Fibroblast of lung (primary cell): ENCODE results near the gene SPEF1. TPM values are rescaled to one million over a fixed set of nuclear protein-coding genes. Genes with fewer than 3 reads are reported as not detected.

Experiments used
- DNase-seq, 2 donors: peaks; one replicate each; pipeline versions ENCODE4 v3.0.0 to v3.0.0-alpha.2; 2010; ENCODE audit warnings: low read depth in 2 of 2
- H2AFZ ChIP-seq: 2 replicates; pipeline ENCODE4 v1.5.1; 2012; ENCODE audit warnings: low read length, control low read depth, inconsistent platforms
- H3K27ac ChIP-seq: 2 replicates; pipeline ENCODE4 v1.5.1; 2011; ENCODE audit warnings: low read length, control low read depth; ENCODE audit not compliant: insufficient read depth
- H3K27me3 ChIP-seq: 2 replicates; pipeline ENCODE4 v1.5.1; 2011; ENCODE audit warnings: mild to moderate bottlenecking, low read length; ENCODE audit not compliant: control insufficient read depth, insufficient read depth
- H3K36me3 ChIP-seq: 2 replicates; pipeline ENCODE4 v1.5.1; 2011; ENCODE audit warnings: low read length; ENCODE audit not compliant: control insufficient read depth, insufficient read depth
- H3K4me1 ChIP-seq: 2 replicates; pipeline ENCODE4 v1.5.1; 2011; ENCODE audit warnings: low read length; ENCODE audit not compliant: control insufficient read depth, insufficient read depth; ENCODE audit errors: extremely low read depth
- H3K4me2 ChIP-seq: 2 replicates; pipeline ENCODE4 v1.5.1; 2011; ENCODE audit warnings: low read length, control low read depth; ENCODE audit not compliant: insufficient read depth; ENCODE audit errors: extremely low read depth
- H3K4me3 ChIP-seq, 4 experiments: fragments of 200-600 bp in 1 of 4; sonication (generic) in 1 of 4; replicated peaks in 1 of 4; 2 replicates each; pipeline ENCODE4 v1.5.1; 2011 to 2016; ENCODE audit warnings: low read length in 4 of 4, low read depth in 3 of 4, mild to moderate bottlenecking in 3 of 4, control low read depth in 2 of 4, inconsistent platforms in 1 of 4, mixed read lengths in 1 of 4; ENCODE audit not compliant: insufficient read depth in 1 of 4; ENCODE audit errors: control extremely low read depth in 1 of 4
- H3K79me2 ChIP-seq: 2 replicates; pipeline ENCODE4 v1.5.1; 2012; ENCODE audit warnings: mild to moderate bottlenecking, low read length, inconsistent platforms; ENCODE audit not compliant: control insufficient read depth, insufficient read depth
- H3K9ac ChIP-seq: 2 replicates; pipeline ENCODE4 v1.5.1; 2011; ENCODE audit warnings: mild to moderate bottlenecking, low read length, control low read depth; ENCODE audit not compliant: insufficient read depth
- H3K9me3 ChIP-seq: 2 replicates; pipeline ENCODE4 v1.5.1; 2012; ENCODE audit warnings: low read depth, low read length; ENCODE audit not compliant: control insufficient read depth, insufficient read depth
- H4K20me1 ChIP-seq: 2 replicates; pipeline ENCODE4 v1.5.1; 2011; ENCODE audit warnings: low read length; ENCODE audit not compliant: control insufficient read depth, insufficient read depth; ENCODE audit errors: extremely low read depth
- CTCF ChIP-seq, 2 donors: IDR thresholded peaks in 1 of 2; conservative IDR thresholded peaks in 1 of 2; 1 replicate in 1 of 2; 2 replicates in 1 of 2; pipeline ENCODE4 v1.5.1; 2011 to 2012; ENCODE audit warnings: low read length in 2 of 2, control low read depth in 1 of 2, inconsistent platforms in 1 of 2, low read depth in 1 of 2, mild to moderate bottlenecking in 1 of 2
- EZH2 ChIP-seq: IDR thresholded peaks from 2 replicates; pipeline ENCODE4 v1.5.1; 2012; ENCODE audit warnings: low read length, control low read depth, mild to moderate bottlenecking; ENCODE audit errors: missing control alignments
- polyA plus RNA-seq, 2 donors: library from polyadenylated mRNA; depleted of rRNA in 1 of 2; stranded (reverse) in 1 of 2; unstranded in 1 of 2; fragments of >200 nt; gene quantifications; 2 replicates each; pipeline ENCODE4 v1.2.1, GENCODE V29; 2011 to 2012; ENCODE audit warnings: missing spikeins in 1 of 2
- total RNA-seq: library from RNA; depleted of rRNA; stranded (reverse); fragments of >200 nt; gene quantifications from 2 replicates; pipeline ENCODE4 v1.2.1, GENCODE V29; 2014

Gene SPEF1
- total and polyA plus RNA-seq, 2 donors (not counting 1 experiment from before 2014, with no cell fraction given) = 0.07 to 0.17 TPM

DNA sequence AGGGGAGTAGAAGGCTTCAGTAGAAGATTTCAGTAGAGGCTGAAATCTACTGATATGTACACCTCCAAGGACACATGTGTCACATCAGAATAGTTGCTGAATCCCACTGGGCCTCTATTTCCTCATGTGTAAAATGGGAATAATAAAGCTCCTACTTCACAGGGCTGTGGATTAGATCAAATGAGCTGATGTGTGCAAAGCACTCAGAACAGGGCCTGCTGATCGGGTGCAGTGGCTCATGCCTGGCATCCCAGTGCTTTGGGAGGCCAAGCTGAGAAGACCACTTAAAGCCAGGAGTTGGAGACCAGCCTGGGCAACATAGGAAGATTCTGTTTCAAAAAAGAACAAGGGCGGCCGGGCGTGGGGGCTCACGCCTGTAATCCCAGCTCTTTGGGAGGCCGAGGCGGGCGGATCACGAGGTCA is 31.0 kb upstream of the SPEF1 start:
- Histone ChIP-seq H2AFZ (no peak overlapping the region), H3K27ac (peak overlapping the region; percentile 96), H3K27me3 (no peaks in the 10 kb centered on the region), H3K36me3 (no peaks in the 10 kb centered on the region), H3K9me3 (no peaks in the 10 kb centered on the region), H3K4me2 (no peak overlapping the region), H3K9ac (no peak overlapping the region), H3K4me3 (no peak overlapping the region), H4K20me1 (no peaks in the 10 kb centered on the region), H3K4me1 (peaks cover 30% of the 10 kb centered on the region), H3K79me2 (peaks cover 5% of the 10 kb centered on the region)
- DNase-seq = no peak
- TF ChIP-seq EZH2 (no peak), CTCF (conservative IDR thresholded peaks at IDR 0.05 in 1 of 2, IDR thresholded peaks at IDR 0.05 in 1 of 2; ENCODE audit: low read depth in 1 of 2, low read length in 2 of 2) (no peak)

DNA sequence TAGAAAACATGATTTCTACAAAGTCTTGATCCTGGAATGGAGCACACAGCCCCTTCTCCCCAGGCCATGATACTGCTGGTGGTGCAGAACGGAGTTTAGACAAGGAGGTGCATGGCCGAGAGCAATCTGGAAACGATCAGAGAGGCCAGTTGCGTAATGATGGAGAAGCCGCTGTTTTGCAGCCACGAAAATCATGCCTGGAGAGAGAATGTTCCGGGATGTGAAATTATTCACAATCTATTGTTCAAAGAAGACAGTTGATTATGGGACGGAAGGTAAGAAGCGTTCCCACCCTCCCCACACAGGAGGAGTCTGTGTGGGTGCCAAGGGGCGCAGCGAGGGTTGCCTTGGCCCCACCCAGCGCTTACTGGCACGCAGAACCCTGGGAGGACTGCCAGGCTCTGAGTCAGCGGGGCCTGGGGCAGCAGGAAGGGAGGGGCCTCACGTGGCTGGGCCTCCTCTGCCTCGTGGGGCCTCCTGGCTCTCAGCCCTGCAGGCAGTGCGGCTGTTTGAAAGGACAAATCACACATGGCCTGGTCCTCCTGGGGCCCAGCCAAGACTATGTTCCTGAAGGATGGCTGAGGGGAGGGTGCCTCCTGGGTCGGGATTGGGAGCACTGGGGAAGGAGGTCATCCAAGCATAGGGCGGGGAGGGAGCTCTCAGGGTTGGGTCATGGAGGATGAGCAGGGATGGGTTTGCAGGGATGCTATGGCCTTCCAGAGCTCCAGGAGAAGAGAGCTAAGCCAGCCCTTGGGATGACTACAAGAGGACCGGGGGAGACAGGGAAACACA is 30.4 kb upstream of the SPEF1 start:
- H3K9me3 ChIP-seq = no peaks in the 10 kb centered on the region
- no peaks in the 10 kb centered on the region for H3K27me3 ChIP-seq
- H4K20me1 ChIP-seq = no peaks in the 10 kb centered on the region
- peaks cover 36% of the 10 kb centered on the region for H3K4me1 ChIP-seq
- DNase-seq = peak; percentile 97 to 99
- peaks cover 5% of the 10 kb centered on the region for H3K79me2 ChIP-seq
- peak overlapping the region; percentile 96 for H3K27ac ChIP-seq
- H3K36me3 ChIP-seq = no peaks in the 10 kb centered on the region
- H3K9ac ChIP-seq = peak overlapping the region; percentile 51
- H2AFZ ChIP-seq = no peak overlapping the region
- TF ChIP-seq CTCF (conservative IDR thresholded peaks at IDR 0.05 in 1 of 2, IDR thresholded peaks at IDR 0.05 in 1 of 2; ENCODE audit: low read depth in 1 of 2, low read length in 2 of 2) = no peak
- TF ChIP-seq EZH2 = no peak
- peak overlapping the region; percentile 85 for H3K4me2 ChIP-seq
- H3K4me3 ChIP-seq = peak overlapping the region; percentile 39 to 46 (median 45)

GRCh38 chr20:3808544-3808943 is 27.3 kb upstream of the SPEF1 start:
- Histone ChIP-seq H3K36me3 (peaks cover 23% of the 10 kb centered on the region), H3K79me2 (peaks cover 6% of the 10 kb centered on the region), H3K27me3 (no peaks in the 10 kb centered on the region), H3K4me2 (peak overlapping the region; percentile 72), H4K20me1 (no peaks in the 10 kb centered on the region), H3K4me1 (peaks cover 52% of the 10 kb centered on the region), H3K4me3 (peak overlapping the region in 3 of 4 experiments; percentile 12 to 30 (median 15)), H3K27ac (peak overlapping the region; percentile 98), H3K9ac (peak overlapping the region; percentile 58), H3K9me3 (no peaks in the 10 kb centered on the region), H2AFZ (no peak overlapping the region)
- TF ChIP-seq CTCF (conservative IDR thresholded peaks at IDR 0.05 in 1 of 2, IDR thresholded peaks at IDR 0.05 in 1 of 2; ENCODE audit: low read depth in 1 of 2, low read length in 2 of 2) = no peak
- no peak for TF ChIP-seq EZH2
- no peak for DNase-seq
